BLaER1 treated with 17β-estradiol and CSF1 and Interleukin-3, amounts not matched to agents 10 nM and 100 nM (cell line): ENCODE results near the gene SRPK2.

Source experiments
- H3K27ac ChIP-seq, 11 experiments: shearing (Covaris generic); formaldehyde crosslinking; 2 replicates each; pipeline ENCODE4 v1.8.1; 2022
- H3K27me3 ChIP-seq, 11 experiments: shearing (Covaris generic); formaldehyde crosslinking; 2 replicates each; pipeline ENCODE4 v1.8.1; 2022
- H3K36me3 ChIP-seq, 11 experiments: shearing (Covaris generic); formaldehyde crosslinking; 2 replicates each; pipeline ENCODE4 v1.8.1; 2022
- H3K4me1 ChIP-seq, 10 experiments: shearing (Covaris generic); formaldehyde crosslinking; 2 replicates each; pipeline ENCODE4 v1.8.1; 2022
- H3K4me2 ChIP-seq, 11 experiments: shearing (Covaris generic); formaldehyde crosslinking; 2 replicates each; pipeline ENCODE4 v1.8.1; 2022
- H3K4me3 ChIP-seq, 10 experiments: shearing (Covaris generic); formaldehyde crosslinking; 2 replicates each; pipeline ENCODE4 v1.8.1; 2022
- H3K9ac ChIP-seq, 11 experiments: shearing (Covaris generic); formaldehyde crosslinking; 2 replicates each; pipeline ENCODE4 v1.8.1; 2022
- H3K9me3 ChIP-seq, 11 experiments: shearing (Covaris generic); formaldehyde crosslinking; replicated peaks in 1 of 11; 2 replicates each; pipeline ENCODE4 v1.8.1; 2022
- H4K20me1 ChIP-seq, 11 experiments: shearing (Covaris generic); formaldehyde crosslinking; 2 replicates each; pipeline ENCODE4 v1.8.1; 2022
- Cebpa-rat ChIP-seq, 11 experiments: shearing (Covaris generic); IDR thresholded peaks; 2 replicates each; pipeline ENCODE4 v1.8.1; 2022

SRPK2 gene

DNA sequence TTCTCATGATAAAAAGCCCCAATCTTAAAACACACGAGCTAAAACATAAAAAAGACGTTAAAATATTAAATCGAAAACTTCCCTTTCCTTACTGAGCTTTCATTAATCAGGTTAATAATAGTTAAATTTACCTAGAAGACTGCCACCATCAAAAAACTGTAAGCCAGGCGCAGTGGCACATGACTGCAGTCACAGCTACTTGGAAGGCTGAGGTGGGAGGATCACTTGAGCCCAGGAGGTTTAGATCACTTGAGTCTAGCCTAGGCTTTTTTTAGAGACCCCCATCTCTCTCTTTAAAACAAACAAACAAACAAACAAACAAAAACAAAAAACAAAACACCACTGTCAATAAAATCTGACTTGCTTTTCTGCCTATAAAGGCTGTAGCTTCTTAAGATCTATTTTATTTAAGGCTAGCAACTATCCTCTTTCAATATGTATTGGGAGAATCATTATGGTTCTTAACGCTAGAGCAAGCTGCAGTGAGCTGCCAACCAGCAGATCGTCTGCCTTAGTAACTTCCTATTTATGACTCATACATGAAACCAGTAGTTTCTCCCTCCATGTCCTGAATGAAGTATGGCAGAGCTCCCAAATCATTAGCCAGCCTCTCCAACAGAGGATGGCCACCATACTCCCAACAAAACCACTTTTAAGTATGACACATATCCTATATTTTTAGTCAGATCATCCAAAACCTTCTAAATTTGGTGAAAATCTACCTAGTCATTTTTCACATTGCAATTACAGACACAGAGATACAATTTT is 163.7 kb downstream of the SRPK2 start:
- Histone ChIP-seq H3K4me1 (peaks cover 5 to 19% (median 10%) of the 10 kb centered on the region in 10 experiments; a peak in 18 of 20 replicates), H3K4me2 (peak overlapping the region in 10 of 11 experiments; percentile 16 to 78 (median 34); a peak in 15 of 22 replicates), H3K27ac (peak overlapping the region in 4 of 11 experiments; percentile 2 to 31 (median 8); a peak in 4 of 22 replicates), H3K4me3 (0 out of 20 replicates have a peak overlapping the region, but pooled peaks of 1 of the 10 experiments have one; percentile 8), H4K20me1 (peaks cover 0 to 43% (median 9%) of the 10 kb centered on the region in 11 experiments; a peak in 8 of 22 replicates), H3K36me3 (peaks cover 8 to 23% (median 13%) of the 10 kb centered on the region in 11 experiments; a peak in 19 of 22 replicates), H3K9ac (no peak overlapping the region), H3K9me3 (peaks cover 18 to 34% (median 32%) of the 10 kb centered on the region in 11 experiments), H3K27me3 (no peaks in the 10 kb centered on the region)
- no peak for TF ChIP-seq Cebpa-rat (IDR thresholded peaks at IDR 0.05)

- H3K27ac ChIP-seq: no peak overlapping the region
Observed at GRCh38 chr7:105222953-105223352, 165.8 kb downstream of the SRPK2 start.

DNA sequence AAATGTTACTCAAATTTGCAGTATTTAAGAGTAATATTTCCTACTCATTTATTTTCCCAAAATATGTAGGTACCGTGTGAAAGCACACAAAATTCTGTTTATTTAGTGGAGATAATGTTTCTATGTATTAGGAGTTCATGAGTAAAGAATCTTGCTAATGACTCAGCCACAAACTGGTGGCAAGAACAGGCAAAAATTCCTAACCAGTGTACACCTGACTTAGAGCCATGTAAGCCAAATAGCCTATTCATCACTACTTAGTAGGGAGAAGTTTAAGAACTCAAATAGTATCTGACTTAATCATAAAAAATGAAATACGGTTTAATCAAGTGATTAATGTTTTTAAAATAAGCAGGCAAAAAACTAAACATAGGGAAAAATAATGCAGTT is 169.0 kb downstream of the SRPK2 start:
- H3K27me3 ChIP-seq: no peaks in the 10 kb centered on the region
- no peak overlapping the region for H3K27ac ChIP-seq
- H3K9ac ChIP-seq: no peak overlapping the region
- peaks cover 0 to 76% (median 9%) of the 10 kb centered on the region in 11 experiments; a peak in 11 of 22 replicates for H4K20me1 ChIP-seq
- H3K4me2 ChIP-seq: no peak overlapping the region
- peaks cover under 1 to 16% (median 8%) of the 10 kb centered on the region in 10 experiments; a peak in 16 of 20 replicates for H3K4me1 ChIP-seq
- peaks cover 0 to 8% (median 0%) of the 10 kb centered on the region in 11 experiments; a peak in 1 of 22 replicates for H3K36me3 ChIP-seq
- TF ChIP-seq Cebpa-rat (IDR thresholded peaks at IDR 0.05): no peak
- peaks cover 0 to 10% (median 0%) of the 10 kb centered on the region in 11 experiments; a peak in 4 of 22 replicates for H3K9me3 ChIP-seq
- no peak overlapping the region for H3K4me3 ChIP-seq

More at GRCh38 chr7:105222953-105223352, 165.8 kb downstream of the SRPK2 start:
- Histone ChIP-seq H3K4me3 (no peak overlapping the region), H4K20me1 (peaks cover 0 to 60% (median 9%) of the 10 kb centered on the region in 11 experiments; a peak in 9 of 22 replicates), H3K4me2 (no peak overlapping the region), H3K27me3 (no peaks in the 10 kb centered on the region), H3K36me3 (peaks cover 0 to 12% (median 1%) of the 10 kb centered on the region in 11 experiments; a peak in 7 of 22 replicates), H3K9me3 (peaks cover 5 to 19% (median 17%) of the 10 kb centered on the region in 11 experiments), H3K4me1 (peaks cover 5 to 19% (median 10%) of the 10 kb centered on the region in 10 experiments; a peak in 18 of 20 replicates), H3K9ac (no peak overlapping the region)
- no peak for TF ChIP-seq Cebpa-rat (IDR thresholded peaks at IDR 0.05)

GRCh38 chr7:105218939-105219770 is 169.6 kb downstream of the SRPK2 start:
- peaks cover 0 to 12% (median 5%) of the 10 kb centered on the region in 10 experiments; a peak in 11 of 20 replicates for H3K4me1 ChIP-seq
- H3K27ac ChIP-seq: no peak overlapping the region
- H3K9me3 ChIP-seq: peaks cover 0 to 10% (median 0%) of the 10 kb centered on the region in 11 experiments; a peak in 5 of 22 replicates
- H3K9ac ChIP-seq: no peak overlapping the region
- TF ChIP-seq Cebpa-rat (IDR thresholded peaks at IDR 0.05): no peak
- H3K4me2 ChIP-seq: no peak overlapping the region
- peaks cover 0 to 75% (median 9%) of the 10 kb centered on the region in 11 experiments; a peak in 12 of 22 replicates for H4K20me1 ChIP-seq
- no peaks in the 10 kb centered on the region for H3K27me3 ChIP-seq
- H3K4me3 ChIP-seq: no peak overlapping the region
- H3K36me3 ChIP-seq: peaks cover 0 to 8% (median 0%) of the 10 kb centered on the region in 11 experiments; a peak in 1 of 22 replicates

- Histone ChIP-seq H3K4me1 (peaks cover 0 to 21% (median 15%) of the 10 kb centered on the region in 10 experiments; a peak in 14 of 20 replicates), H3K36me3 (peaks cover 0 to 8% (median 0%) of the 10 kb centered on the region in 11 experiments; a peak in 1 of 22 replicates), H3K4me2 (no peak overlapping the region), H3K4me3 (no peak overlapping the region), H3K27me3 (no peaks in the 10 kb centered on the region), H3K9me3 (peaks cover 0 to 10% (median 0%) of the 10 kb centered on the region in 11 experiments; a peak in 5 of 22 replicates), H3K9ac (no peak overlapping the region), H4K20me1 (peaks cover 0 to 78% (median 16%) of the 10 kb centered on the region in 11 experiments; a peak in 14 of 22 replicates), H3K27ac (no peak overlapping the region)
- TF ChIP-seq Cebpa-rat (IDR thresholded peaks at IDR 0.05): no peak
Observed at GRCh38 chr7:105218215-105218614, 170.5 kb downstream of the SRPK2 start.

DNA sequence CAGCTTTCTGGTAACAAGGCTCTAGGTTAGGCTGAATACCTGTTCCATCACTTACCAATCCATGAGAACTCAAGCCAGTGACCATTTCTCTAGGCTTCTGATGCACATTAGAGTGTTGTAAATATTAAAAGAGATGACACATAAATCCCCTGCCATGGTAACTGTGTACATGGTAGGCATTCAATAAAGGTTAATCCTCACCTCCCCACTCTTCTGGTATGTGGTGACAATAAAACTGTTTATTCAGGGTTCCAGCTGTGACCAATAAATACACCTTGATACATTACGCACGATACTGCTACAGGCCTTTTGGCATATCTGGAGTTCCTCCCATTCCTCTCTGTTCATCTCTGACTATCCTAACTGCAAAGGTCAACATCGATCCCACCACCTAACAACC is 171.9 kb downstream of the SRPK2 start:
- H3K9me3 ChIP-seq: peaks cover 0 to 10% (median 0%) of the 10 kb centered on the region in 11 experiments; a peak in 5 of 22 replicates
- peaks cover 0 to 23% (median 16%) of the 10 kb centered on the region in 10 experiments; a peak in 14 of 20 replicates for H3K4me1 ChIP-seq
- peaks cover 0 to 8% (median 0%) of the 10 kb centered on the region in 11 experiments; a peak in 1 of 22 replicates for H3K36me3 ChIP-seq
- no peak overlapping the region for H3K9ac ChIP-seq
- H3K4me3 ChIP-seq: no peak overlapping the region
- H3K27me3 ChIP-seq: no peaks in the 10 kb centered on the region
- no peak overlapping the region for H3K27ac ChIP-seq
- no peak overlapping the region for H3K4me2 ChIP-seq
- no peak for TF ChIP-seq Cebpa-rat (IDR thresholded peaks at IDR 0.05)
- H4K20me1 ChIP-seq: peaks cover 0 to 84% (median 23%) of the 10 kb centered on the region in 11 experiments; a peak in 14 of 22 replicates

DNA sequence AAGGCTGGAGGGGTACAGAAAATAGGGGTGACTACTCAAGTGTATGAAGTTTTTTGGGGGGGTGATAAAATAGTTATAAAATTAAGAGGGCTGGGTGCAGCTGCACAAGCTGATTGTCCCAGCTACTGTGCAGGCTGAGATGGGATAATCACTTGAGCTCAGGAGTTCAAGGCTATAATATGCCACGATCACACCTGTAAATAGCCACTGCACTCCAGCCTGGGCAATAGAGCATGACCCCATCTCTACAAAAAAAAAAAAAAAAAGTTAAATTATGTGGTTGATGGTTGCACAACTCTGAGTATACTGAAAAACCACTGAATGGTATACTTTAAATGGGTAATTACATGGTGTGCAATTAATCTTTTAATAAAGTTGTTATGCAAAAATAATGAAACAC is 172.9 kb downstream of the SRPK2 start:
- Histone ChIP-seq H3K36me3 (peaks cover 0 to 8% (median 0%) of the 10 kb centered on the region in 11 experiments; a peak in 1 of 22 replicates), H3K27ac (no peak overlapping the region), H3K27me3 (no peaks in the 10 kb centered on the region), H4K20me1 (peaks cover 0 to 88% (median 29%) of the 10 kb centered on the region in 11 experiments; a peak in 18 of 22 replicates), H3K9ac (no peak overlapping the region), H3K4me1 (peaks cover 6 to 30% (median 20%) of the 10 kb centered on the region in 10 experiments), H3K4me3 (no peak overlapping the region), H3K9me3 (peaks cover 0 to 10% (median 0%) of the 10 kb centered on the region in 11 experiments; a peak in 5 of 22 replicates), H3K4me2 (0 out of 22 replicates have a peak overlapping the region, but pooled peaks of 1 of the 11 experiments have one; percentile 27)
- TF ChIP-seq Cebpa-rat (IDR thresholded peaks at IDR 0.05): no peak

GRCh38 chr7:105215182-105215581 is 173.5 kb downstream of the SRPK2 start:
- Histone ChIP-seq H3K27me3 (no peaks in the 10 kb centered on the region), H3K4me3 (no peak overlapping the region), H3K36me3 (peaks cover 0 to 8% (median 0%) of the 10 kb centered on the region in 11 experiments; a peak in 1 of 22 replicates), H3K9ac (no peak overlapping the region), H3K9me3 (peaks cover 0 to 10% (median 0%) of the 10 kb centered on the region in 11 experiments; a peak in 5 of 22 replicates), H3K27ac (no peak overlapping the region), H3K4me1 (peaks cover 10 to 36% (median 25%) of the 10 kb centered on the region in 10 experiments), H3K4me2 (no peak overlapping the region), H4K20me1 (peaks cover 0 to 91% (median 35%) of the 10 kb centered on the region in 11 experiments; a peak in 18 of 22 replicates)
- TF ChIP-seq Cebpa-rat (IDR thresholded peaks at IDR 0.05): no peak
